MCF 10A (cell line): ENCODE results near the gene SCAMP2. TPM values are rescaled to one million over a fixed set of nuclear protein-coding genes. Genes with fewer than 3 reads are reported as not detected.
"Not testable (repeated sequence)": the region's sequence is repeated elsewhere in the genome, so short reads cannot be mapped to it uniquely, and the experiment has no call there.

Experiments
- BruUV-seq: library from RNA; stranded (reverse); fragments of 400-500 nt; replicated peaks from 2 replicates; lab custom pipeline; 2021; lab: Mats Ljungman, UMichigan
- CTCF ChIA-PET: fragments of 300-600 bp; sonication (Branson Sonifier 250); formaldehyde crosslinking; extraction: SDS; loops from one replicate; lab custom pipeline; 2021; ENCODE audit warnings: antibody characterized with exemption, inconsistent platforms; lab: Yijun Ruan, JAX
- POLR2A ChIA-PET: fragments of 300-600, 350-650 bp; sonication (Branson Sonifier 250); formaldehyde crosslinking; extraction: SDS; loops from one replicate; lab custom pipeline; 2020; ENCODE audit warnings: antibody characterized with exemption, inconsistent platforms; lab: Yijun Ruan, JAX
- DNase-seq: peaks from one replicate; pipeline ENCODE4 v3.0.0-alpha.2; 2018; ENCODE audit not compliant: unreplicated experiment
- H3K27ac Mint-ChIP-seq: one replicate; pipeline ENCODE4 v1.8.0; 2022; ENCODE audit warnings: mild to moderate bottlenecking, low read depth, mixed read lengths; ENCODE audit not compliant: unreplicated experiment
- H3K27me3 Mint-ChIP-seq: one replicate; pipeline ENCODE4 v1.8.0; 2022; ENCODE audit warnings: mixed read lengths; ENCODE audit not compliant: insufficient read depth, unreplicated experiment
- H3K36me3 Mint-ChIP-seq: one replicate; pipeline ENCODE4 v1.8.0; 2022; ENCODE audit warnings: mild to moderate bottlenecking, moderate library complexity, mixed read lengths; ENCODE audit not compliant: insufficient read depth, unreplicated experiment
- H3K4me1 Mint-ChIP-seq: one replicate; pipeline ENCODE4 v1.8.0; 2022; ENCODE audit warnings: mixed read lengths; ENCODE audit not compliant: insufficient read depth, unreplicated experiment
- H3K4me3 Mint-ChIP-seq: one replicate; pipeline ENCODE4 v1.8.0; 2022; ENCODE audit warnings: mild to moderate bottlenecking, moderate library complexity, mixed read lengths; ENCODE audit not compliant: unreplicated experiment
- H3K9me3 Mint-ChIP-seq: one replicate; pipeline ENCODE4 v1.8.0; 2022; ENCODE audit warnings: mixed read lengths; ENCODE audit not compliant: unreplicated experiment
- intact Hi-C: fragments of 100-400 bp; cut with micrococcal nuclease; formaldehyde crosslinking; loops from 2 replicates; pipeline ENCODE4 v1.14.1; 2022
- total RNA-seq: library from RNA; stranded (reverse); gene quantifications from 2 replicates; pipeline ENCODE4 v1.2.3, GENCODE V29; 2022
- TF ChIP-seq, protein P1 (sequence below): fragments of 200-600 bp; IDR thresholded peaks from one replicate; pipeline ENCODE4 v1.8.0; 2022; ENCODE audit warnings: antibody characterized with exemption, mild to moderate bottlenecking; ENCODE audit not compliant: unreplicated experiment

SCAMP2 gene
- total RNA-seq, 1 experiment from 2014 or later: 64.4 TPM

DNA sequence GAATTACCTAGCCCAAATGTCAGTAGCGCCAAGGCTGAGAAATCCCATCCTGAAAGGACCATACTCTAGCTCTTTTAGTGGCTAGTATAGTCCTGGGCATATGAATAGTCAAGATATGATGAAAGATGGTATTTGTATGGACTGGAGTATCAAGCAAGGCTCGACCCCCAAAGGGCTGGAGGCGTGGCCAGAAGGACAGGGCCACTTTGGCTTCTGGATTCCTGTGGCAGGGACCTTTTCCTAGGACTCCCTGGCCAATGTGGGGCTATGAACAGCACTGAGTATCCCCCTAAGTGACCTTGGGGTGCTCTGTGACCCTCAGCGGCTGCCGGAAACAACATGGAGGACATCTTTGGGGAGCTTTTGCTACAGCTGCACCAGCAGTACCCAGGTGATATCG, 22.7 kb upstream of the SCAMP2 start:
- Mint-ChIP-seq H3K4me1 (peaks cover 12% of the 10 kb centered on the region), H3K4me3 (no peak overlapping the region), H3K27me3 (no peaks in the 10 kb centered on the region), H3K9me3 (no peaks in the 10 kb centered on the region), H3K36me3 (peaks cover 33% of the 10 kb centered on the region), H3K27ac (no peak overlapping the region)
- TF ChIP-seq, protein P1, sequence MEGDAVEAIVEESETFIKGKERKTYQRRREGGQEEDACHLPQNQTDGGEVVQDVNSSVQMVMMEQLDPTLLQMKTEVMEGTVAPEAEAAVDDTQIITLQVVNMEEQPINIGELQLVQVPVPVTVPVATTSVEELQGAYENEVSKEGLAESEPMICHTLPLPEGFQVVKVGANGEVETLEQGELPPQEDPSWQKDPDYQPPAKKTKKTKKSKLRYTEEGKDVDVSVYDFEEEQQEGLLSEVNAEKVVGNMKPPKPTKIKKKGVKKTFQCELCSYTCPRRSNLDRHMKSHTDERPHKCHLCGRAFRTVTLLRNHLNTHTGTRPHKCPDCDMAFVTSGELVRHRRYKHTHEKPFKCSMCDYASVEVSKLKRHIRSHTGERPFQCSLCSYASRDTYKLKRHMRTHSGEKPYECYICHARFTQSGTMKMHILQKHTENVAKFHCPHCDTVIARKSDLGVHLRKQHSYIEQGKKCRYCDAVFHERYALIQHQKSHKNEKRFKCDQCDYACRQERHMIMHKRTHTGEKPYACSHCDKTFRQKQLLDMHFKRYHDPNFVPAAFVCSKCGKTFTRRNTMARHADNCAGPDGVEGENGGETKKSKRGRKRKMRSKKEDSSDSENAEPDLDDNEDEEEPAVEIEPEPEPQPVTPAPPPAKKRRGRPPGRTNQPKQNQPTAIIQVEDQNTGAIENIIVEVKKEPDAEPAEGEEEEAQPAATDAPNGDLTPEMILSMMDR: no peak
- BruUV-seq: no TSS peak
- POLR2A ChIA-PET: interaction anchor here (0.7 to 1.2 kb wide), 3 partner anchors 10 to 139 kb away, joined by 3 to 8 read pairs (median 5); partner anchors contain the start of gene FAM219B
- CTCF ChIA-PET: interaction anchor here (0.6 to 1.0 kb wide), 5 partner anchors 10 to 402 kb away, joined by 3 to 5 read pairs (median 3); partner anchors contain the start of gene ULK3
- DNase-seq: no peak
- intact Hi-C loops: no loop called here

GRCh38 chr15:74894383-74894782, 21.2 kb upstream of the SCAMP2 start:
- POLR2A ChIA-PET: interaction anchor here (0.7 to 1.5 kb wide), 2 partner anchors 12 to 325 kb away, joined by 3 to 5 read pairs; partner anchors contain the start of gene FAM219B
- BruUV-seq, H3K27ac Mint-ChIP-seq, intact Hi-C loops, H3K4me3 Mint-ChIP-seq, H3K9me3 Mint-ChIP-seq, H3K27me3 Mint-ChIP-seq, DNase-seq: not testable (repeated sequence)
- CTCF ChIA-PET: interaction anchor here (0.6 kb wide), 1 partner anchor 185 kb away, joined by 3 read pairs; no protein-coding TSS in a partner anchor
- Mint-ChIP-seq H3K36me3 (peaks cover 28% of the 10 kb centered on the region), H3K4me1 (peaks cover 22% of the 10 kb centered on the region)

DNA sequence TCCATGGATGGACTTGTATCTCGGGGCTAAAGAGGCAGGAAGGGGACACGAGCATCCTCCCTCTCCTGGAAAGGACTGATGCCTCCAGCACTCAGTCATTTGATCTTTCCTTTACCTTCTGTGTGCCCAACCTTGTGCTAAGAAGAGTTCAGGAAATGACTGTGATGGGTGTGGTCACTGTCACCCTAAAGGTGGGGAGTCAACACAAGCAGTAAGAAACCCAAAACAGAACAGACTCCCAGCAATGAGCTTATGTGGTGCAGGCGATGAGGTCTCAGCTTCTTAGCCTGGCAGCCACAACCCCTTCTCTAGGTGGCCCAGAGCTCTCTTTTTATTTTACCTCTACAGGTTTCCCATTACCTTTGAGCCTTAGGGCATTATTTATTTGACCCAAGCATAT, 20.5 kb upstream of the SCAMP2 start:
- Mint-ChIP-seq H3K27me3 (no peaks in the 10 kb centered on the region), H3K27ac (no peak overlapping the region), H3K36me3 (peaks cover 24% of the 10 kb centered on the region), H3K4me1 (peaks cover 25% of the 10 kb centered on the region), H3K4me3 (no peak overlapping the region), H3K9me3 (no peaks in the 10 kb centered on the region)
- no TSS peak for BruUV-seq
- TF ChIP-seq, protein P1: no peak
- no peak for DNase-seq
- intact Hi-C loops: no loop called here
- CTCF ChIA-PET: interaction anchor here (0.6 to 0.9 kb wide), 2 partner anchors 9 to 178 kb away, joined by 3 to 4 read pairs; no protein-coding TSS in a partner anchor
- POLR2A ChIA-PET: interaction anchor here (0.7 to 2.0 kb wide), 3 partner anchors 8 to 13 kb away, joined by 5 to 7 read pairs (median 5); partner anchors contain the start of gene FAM219B

GRCh38 chr15:74892931-74893330, 19.8 kb upstream of the SCAMP2 start:
- intact Hi-C loops: no loop called here
- peaks cover 24% of the 10 kb centered on the region for H3K36me3 Mint-ChIP-seq

More at GRCh38 chr15:74892931-74893330, 19.8 kb upstream of the SCAMP2 start:
- no peaks in the 10 kb centered on the region for H3K9me3 Mint-ChIP-seq
- ChIA-PET POLR2A (interaction anchor here (2.0 kb wide), 1 partner anchor 9 kb away, joined by 7 read pairs; no protein-coding TSS in a partner anchor), CTCF (interaction anchor here (5.0 kb wide), 1 partner anchor 8 kb away, joined by 38 read pairs; no protein-coding TSS in a partner anchor)
- TF ChIP-seq, protein P1: no peak
- no peaks in the 10 kb centered on the region for H3K27me3 Mint-ChIP-seq
- no peak overlapping the region for H3K27ac Mint-ChIP-seq
- no peak for DNase-seq
- BruUV-seq: no TSS peak
- peaks cover 25% of the 10 kb centered on the region for H3K4me1 Mint-ChIP-seq
- H3K4me3 Mint-ChIP-seq: no peak overlapping the region
